Left lung (tissue), 10 donors: ENCODE data around the gene GSTM4. TPM values are rescaled to one million over a fixed set of nuclear protein-coding genes. Genes with fewer than 3 reads are reported as not detected.
A peak's percentile ranks its signal among the peaks of the same experiment; 100 is the strongest.

Experiments used
- ATAC-seq: fragments of 200-7000 bp; cut with Tn5 transposase; one replicate; pipeline ENCODE4 v1.9.1; 2020; ENCODE audit warnings: moderate library complexity
- DNase-seq, 4 donors: peaks; one replicate each; pipeline ENCODE4 v3.0.0-alpha.2; 2013 to 2020
- H3K27ac ChIP-seq, 2 donors: fragments of 200-600 bp; sonication (generic) in 1 of 2; one replicate each; pipeline versions ENCODE4 v1.5.0 to v1.8.0; 2020 to 2021
- H3K27me3 ChIP-seq, 2 donors: fragments of 200-600 bp; sonication (generic) in 1 of 2; one replicate each; pipeline versions ENCODE4 v1.5.0 to v1.8.0; 2020 to 2021
- H3K36me3 ChIP-seq, 2 donors: fragments of 200-600 bp; sonication (generic) in 1 of 2; one replicate each; pipeline versions ENCODE4 v1.5.0 to v1.8.0; 2020 to 2021
- H3K4me1 ChIP-seq, 2 donors: fragments of 200-600 bp; one replicate each; pipeline ENCODE4 v1.8.0; 2021
- H3K4me3 ChIP-seq, 2 donors: fragments of 200-600 bp; sonication (generic) in 1 of 2; one replicate each; pipeline versions ENCODE4 v1.5.0 to v1.8.0; 2020 to 2021; ENCODE audit warnings: mild to moderate bottlenecking in 1 of 2
- H3K9me3 ChIP-seq, 2 donors: fragments of 200-600 bp; sonication (generic) in 1 of 2; one replicate each; pipeline versions ENCODE4 v1.5.0 to v1.8.0; 2020 to 2021
- intact Hi-C, 2 donors: fragments of 100-400 bp; cut with DNase I; formaldehyde crosslinking; loops; one replicate each; pipeline versions ENCODE4 v1.11.2 to v1.14.2; 2022
- polyA plus RNA-seq, 6 donors: library from polyadenylated mRNA; unstranded; fragments of 120-200 nt; gene quantifications; one replicate each; pipeline ENCODE4 v1.2.1, GENCODE V29; 2013; ENCODE audit not compliant: insufficient read length in 6 of 6
- total RNA-seq, 2 donors: library from RNA; stranded (reverse); fragmentation: NEBNext Ultra II Directional; extraction: Animal tissue kit (Norgen Biotek cat#: 25700); gene quantifications; one replicate each; pipeline ENCODE4 v1.2.1, GENCODE V29; 2021
- TF ChIP-seq, protein P1 (sequence below), 2 donors: fragments of 200-600 bp; sonication (generic) in 1 of 2; IDR thresholded peaks; one replicate each; pipeline versions ENCODE4 v1.5.0 to v1.8.0; 2021; ENCODE audit warnings: antibody characterized with exemption in 2 of 2
- donor health status: DM: no; HTN: yes; CAD: no.
- donor health status: DM: no; HTN: no; CAD: no.

Gene GSTM4
- total and polyA plus RNA-seq, 8 donors: 20.2 to 37.2 (median 28.9) TPM

DNA sequence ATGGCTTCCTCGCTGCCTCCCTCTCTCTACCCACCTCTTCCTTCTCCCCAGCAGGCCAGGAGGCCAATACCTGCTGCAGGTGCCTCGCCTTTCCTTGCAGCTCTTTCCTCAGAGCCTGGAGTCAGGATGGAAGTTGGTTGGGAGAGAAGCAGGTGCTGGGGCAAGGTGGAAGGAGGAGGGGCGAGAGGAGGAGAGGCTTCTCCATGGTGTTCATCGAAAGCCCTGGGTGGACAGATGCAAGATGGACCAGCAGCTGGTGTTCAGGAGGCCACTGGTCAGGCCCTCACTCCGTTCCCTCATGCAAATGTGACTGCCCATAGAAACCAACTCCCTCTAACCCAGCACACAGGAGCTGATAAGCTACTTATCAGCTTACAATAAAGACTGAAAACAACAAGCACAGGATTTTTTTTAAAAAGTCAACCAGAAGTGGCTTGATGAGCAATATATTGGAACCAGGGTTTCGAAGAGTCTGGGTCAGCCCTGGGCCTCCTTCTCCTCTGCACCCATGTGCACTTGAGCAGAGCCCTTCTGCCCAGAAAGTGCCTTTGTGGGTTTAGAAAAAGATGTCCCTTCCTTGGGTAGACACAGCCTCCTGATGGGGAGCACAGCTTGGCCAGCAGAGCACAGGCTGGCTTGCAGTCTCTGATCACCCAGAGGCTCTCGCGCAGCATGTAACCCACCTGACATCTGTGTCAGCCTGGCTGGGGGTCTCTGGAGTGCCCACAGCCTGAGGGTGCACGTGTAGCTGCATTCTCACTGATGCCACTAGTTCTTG, 16.6 kb upstream of the GSTM4 start:
- DNase-seq (no peak), ATAC-seq (no peak)
- H3K27ac ChIP-seq: no peak overlapping the region
- H3K4me3 ChIP-seq: no peak overlapping the region
- H3K4me1 ChIP-seq: peaks cover 7 to 19% of the 10 kb centered on the region in 2 donors
- H3K36me3 ChIP-seq: no peaks in the 10 kb centered on the region
- TF ChIP-seq, protein P1, sequence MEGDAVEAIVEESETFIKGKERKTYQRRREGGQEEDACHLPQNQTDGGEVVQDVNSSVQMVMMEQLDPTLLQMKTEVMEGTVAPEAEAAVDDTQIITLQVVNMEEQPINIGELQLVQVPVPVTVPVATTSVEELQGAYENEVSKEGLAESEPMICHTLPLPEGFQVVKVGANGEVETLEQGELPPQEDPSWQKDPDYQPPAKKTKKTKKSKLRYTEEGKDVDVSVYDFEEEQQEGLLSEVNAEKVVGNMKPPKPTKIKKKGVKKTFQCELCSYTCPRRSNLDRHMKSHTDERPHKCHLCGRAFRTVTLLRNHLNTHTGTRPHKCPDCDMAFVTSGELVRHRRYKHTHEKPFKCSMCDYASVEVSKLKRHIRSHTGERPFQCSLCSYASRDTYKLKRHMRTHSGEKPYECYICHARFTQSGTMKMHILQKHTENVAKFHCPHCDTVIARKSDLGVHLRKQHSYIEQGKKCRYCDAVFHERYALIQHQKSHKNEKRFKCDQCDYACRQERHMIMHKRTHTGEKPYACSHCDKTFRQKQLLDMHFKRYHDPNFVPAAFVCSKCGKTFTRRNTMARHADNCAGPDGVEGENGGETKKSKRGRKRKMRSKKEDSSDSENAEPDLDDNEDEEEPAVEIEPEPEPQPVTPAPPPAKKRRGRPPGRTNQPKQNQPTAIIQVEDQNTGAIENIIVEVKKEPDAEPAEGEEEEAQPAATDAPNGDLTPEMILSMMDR (IDR thresholded peaks at IDR 0.05): no peak
- H3K9me3 ChIP-seq: no peaks in the 10 kb centered on the region
- intact Hi-C loops: no loop called here
- no peaks in the 10 kb centered on the region for H3K27me3 ChIP-seq

DNA sequence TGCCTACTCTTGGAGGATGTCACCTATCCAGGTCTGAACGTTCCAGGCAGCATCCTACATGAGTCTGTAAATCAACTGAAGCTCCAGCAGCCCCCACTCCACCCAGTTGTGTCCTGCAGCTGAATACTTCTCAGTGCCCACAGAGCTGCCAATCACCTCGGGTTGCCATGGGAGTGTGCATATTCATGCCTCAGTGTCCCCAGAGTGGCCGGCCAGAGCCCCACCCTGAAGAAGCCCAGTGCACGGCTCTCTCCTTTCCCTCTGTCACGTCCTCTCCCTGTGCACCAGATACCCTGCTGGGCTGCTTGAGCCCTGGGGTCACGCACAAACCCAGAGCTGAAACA, 16.1 kb upstream of the GSTM4 start:
- DNase-seq (no peak), ATAC-seq (no peak)
- Histone ChIP-seq H3K27me3 (no peaks in the 10 kb centered on the region), H3K4me3 (no peak overlapping the region), H3K4me1 (peaks cover 7 to 16% of the 10 kb centered on the region in 2 donors), H3K36me3 (no peaks in the 10 kb centered on the region), H3K27ac (no peak overlapping the region), H3K9me3 (no peaks in the 10 kb centered on the region)
- TF ChIP-seq, protein P1 (IDR thresholded peaks at IDR 0.05): no peak
- intact Hi-C loops: loop anchor here in 1 of 2 donors (5.0 kb wide), 2 partner anchors 127 to 342 kb away; partner anchors contain the start of gene AHCYL1

DNA sequence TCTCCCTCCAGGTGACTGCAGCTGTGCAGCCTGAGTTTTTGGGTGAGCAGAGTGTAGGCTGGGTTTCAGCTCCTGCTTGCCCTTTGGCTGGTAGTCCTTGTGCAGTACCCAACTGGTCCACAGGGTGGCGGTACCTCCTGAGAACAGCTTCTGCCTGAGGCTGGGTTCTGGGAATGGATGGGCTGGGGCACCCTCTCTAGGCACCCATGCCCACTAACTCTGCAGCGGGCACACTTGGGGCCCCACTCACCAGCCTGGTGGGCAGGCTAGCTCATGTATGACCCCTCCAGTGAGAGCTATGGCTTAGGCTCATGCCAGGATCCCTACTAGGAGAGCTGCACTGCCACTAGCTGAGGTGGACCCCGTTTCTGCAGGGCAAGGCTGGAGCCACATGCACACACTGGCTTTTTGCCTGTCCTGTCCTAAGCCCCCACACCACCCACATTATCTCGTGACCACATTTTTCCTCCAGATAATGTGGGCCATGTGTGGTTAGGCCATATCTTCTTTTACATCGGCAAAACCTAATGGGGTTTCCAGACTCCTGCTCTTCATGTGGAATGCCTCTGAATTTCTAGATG, 15.5 kb upstream of the GSTM4 start:
- TF ChIP-seq, protein P1 (IDR thresholded peaks at IDR 0.05): peak; percentile 96 to 99
- Histone ChIP-seq H3K27me3 (no peaks in the 10 kb centered on the region), H3K9me3 (no peaks in the 10 kb centered on the region), H3K27ac (no peak overlapping the region), H3K4me1 (peaks cover 7 to 16% of the 10 kb centered on the region in 2 donors), H3K36me3 (no peaks in the 10 kb centered on the region), H3K4me3 (no peak overlapping the region)
- intact Hi-C loops: loop anchor here in 1 of 2 donors (5.0 kb wide), 2 partner anchors 127 to 342 kb away; partner anchors contain the start of gene AHCYL1
- DNase-seq (peak in 3 of 4 donors; percentile 69 to 90 (median 82)), ATAC-seq (peak; percentile 90)

DNA sequence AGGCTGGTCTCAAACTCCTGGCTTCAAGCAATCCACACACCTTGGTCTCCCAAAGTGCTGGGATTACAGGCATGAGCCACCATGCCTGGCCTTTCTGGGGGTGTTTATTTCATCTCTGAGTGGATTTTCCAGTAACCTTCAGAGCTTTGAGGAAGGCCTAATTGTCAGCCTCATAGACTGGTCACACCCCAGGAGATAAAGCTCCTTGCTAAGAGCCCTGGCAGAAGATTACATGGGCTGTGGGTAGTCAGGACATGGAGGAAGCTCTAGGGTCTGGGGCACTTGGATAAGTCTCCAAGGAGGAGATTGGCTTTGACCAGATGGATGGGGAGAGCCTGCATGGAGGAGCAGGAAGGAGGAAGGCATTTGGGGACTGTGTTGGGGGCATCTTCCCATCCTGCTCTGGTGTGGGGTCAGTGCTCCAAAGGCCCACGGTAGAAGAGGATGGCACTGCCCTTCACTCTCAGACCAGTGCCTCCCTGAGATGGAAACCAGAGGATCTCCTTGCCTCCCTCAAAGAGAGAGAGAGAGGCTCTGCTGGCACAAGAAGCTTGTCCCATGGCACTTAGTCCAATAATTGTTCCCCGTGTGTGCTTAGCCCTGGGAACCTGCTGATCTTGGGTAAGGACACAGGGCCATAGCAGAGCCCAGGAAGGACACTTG, 14.7 kb upstream of the GSTM4 start:
- Histone ChIP-seq H3K27ac (no peak overlapping the region), H3K4me3 (no peak overlapping the region), H3K36me3 (no peaks in the 10 kb centered on the region), H3K27me3 (no peaks in the 10 kb centered on the region), H3K4me1 (peaks cover 3 to 15% of the 10 kb centered on the region in 2 donors), H3K9me3 (no peaks in the 10 kb centered on the region)
- ATAC-seq: no peak
- DNase-seq: no peak
- intact Hi-C loops: loop anchor here in 1 of 2 donors (5.0 kb wide), 2 partner anchors 126 to 341 kb away; partner anchors contain the start of gene AHCYL1
- TF ChIP-seq, protein P1 (IDR thresholded peaks at IDR 0.05): no peak

DNA sequence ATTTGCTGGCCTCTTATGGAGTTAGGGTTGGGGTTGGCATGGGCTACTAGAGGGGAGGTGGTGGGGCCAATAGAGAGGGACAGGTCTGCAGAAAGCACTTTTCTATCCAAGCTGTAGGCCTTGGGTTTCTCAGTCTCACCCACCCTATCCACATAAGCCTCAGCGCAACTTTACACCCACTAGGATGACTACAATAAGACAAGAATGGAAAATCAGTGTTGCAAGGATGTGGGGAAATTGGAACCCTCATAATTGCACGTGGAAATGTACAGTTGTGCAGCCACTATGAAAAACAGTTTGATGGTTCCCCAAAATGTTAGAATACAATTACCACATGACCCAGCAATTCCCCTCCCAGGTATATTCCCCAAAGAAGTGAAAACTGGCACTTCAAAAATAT, 14.0 kb upstream of the GSTM4 start:
- Histone ChIP-seq H3K27ac (no peak overlapping the region), H3K4me1 (peaks cover 0 to 11% of the 10 kb centered on the region in 2 donors), H3K4me3 (no peak overlapping the region), H3K9me3 (no peaks in the 10 kb centered on the region), H3K27me3 (no peaks in the 10 kb centered on the region), H3K36me3 (no peaks in the 10 kb centered on the region)
- TF ChIP-seq, protein P1 (IDR thresholded peaks at IDR 0.05): no peak
- intact Hi-C loops: loop anchor here in 1 of 2 donors (5.0 kb wide), 2 partner anchors 125 to 340 kb away; partner anchors contain the start of gene AHCYL1
- DNase-seq: no peak
- no peak for ATAC-seq
